IMR-90 (cell line): ENCODE results near the gene LAGE3. TPM values are rescaled to one million over a fixed set of nuclear protein-coding genes. Genes with fewer than 3 reads are reported as not detected.

ENCODE experiments used
- ATAC-seq: fragments of 200-7000 bp; cut with Tn5 transposase; 2 replicates; pipeline ENCODE4 v1.9.1; 2020; ENCODE audit warnings: low read depth, mild to moderate bottlenecking, moderate library complexity
- BruUV-seq: library from RNA; stranded (reverse); fragments of 400-500 nt; replicated peaks from 2 replicates; lab custom pipeline; 2021; lab: Mats Ljungman, UMichigan
- CTCF ChIA-PET: fragments of 300-600 bp; formaldehyde crosslinking; extraction: SDS; loops from one replicate; lab custom pipeline; 2021; ENCODE audit warnings: antibody characterized with exemption; lab: Yijun Ruan, JAX
- POLR2A ChIA-PET: fragments of 300-600 bp; sonication (Branson Sonifier 250); formaldehyde crosslinking; loops from one replicate; lab custom pipeline; 2022; ENCODE audit warnings: antibody characterized with exemption; ENCODE audit not compliant: unreplicated experiment; lab: Charles Lee
- DNase-seq: peaks from one replicate; pipeline ENCODE4 v3.0.0; 2013
- H2AFZ ChIP-seq: replicated peaks from 2 replicates; pipeline ENCODE3; 2013; ENCODE audit warnings: low read length, mild to moderate bottlenecking; ENCODE audit not compliant: poor library complexity
- H2AK5ac ChIP-seq: 2 replicates; pipeline ENCODE4 v1.6.1; 2013; ENCODE audit warnings: low read depth, low read length, inconsistent platforms
- H2AK9ac ChIP-seq: replicated peaks from 2 replicates; pipeline ENCODE3; 2013; ENCODE audit warnings: mild to moderate bottlenecking, low read depth, low read length, moderate library complexity; ENCODE audit not compliant: poor library complexity
- H2BK120ac ChIP-seq: 2 replicates; pipeline ENCODE4 v1.6.1; 2013; ENCODE audit warnings: low read depth, low read length, inconsistent platforms
- H2BK15ac ChIP-seq: 3 replicates; pipeline ENCODE4 v1.6.1; 2013; ENCODE audit warnings: low read depth, low read length, inconsistent platforms
- H2BK20ac ChIP-seq: 2 replicates; pipeline ENCODE4 v1.6.1; 2013; ENCODE audit warnings: low read depth, mild to moderate bottlenecking, inconsistent platforms, low read length, moderate library complexity
- H2BK5ac ChIP-seq: 2 replicates; pipeline ENCODE4 v1.6.1; 2013; ENCODE audit warnings: mild to moderate bottlenecking, low read depth, low read length, inconsistent platforms; ENCODE audit not compliant: poor library complexity, severe bottlenecking
- H3K14ac ChIP-seq: replicated peaks from 2 replicates; pipeline ENCODE4 v1.6.1; 2013; ENCODE audit warnings: low read depth, low read length, inconsistent platforms
- H3K18ac ChIP-seq: 2 replicates; pipeline ENCODE4 v1.6.1; 2013; ENCODE audit warnings: low read depth, low read length, control low read depth
- H3K23ac ChIP-seq: 2 replicates; pipeline ENCODE4 v1.6.1; 2013; ENCODE audit warnings: low read depth, low read length, inconsistent platforms
- H3K27ac ChIP-seq: 2 replicates; pipeline ENCODE4 v1.5.1; 2013; ENCODE audit warnings: mild to moderate bottlenecking, control low read depth, low read length; ENCODE audit not compliant: insufficient read depth
- H3K27me3 ChIP-seq: 2 replicates; pipeline ENCODE4 v1.6.1; 2013; ENCODE audit warnings: low read length; ENCODE audit not compliant: control insufficient read depth, insufficient read depth
- H3K36me3 ChIP-seq: 2 replicates; pipeline ENCODE4 v1.6.1; 2013; ENCODE audit warnings: low read length, mixed read lengths; ENCODE audit not compliant: control insufficient read depth, insufficient read depth
- H3K4ac ChIP-seq: 2 replicates; pipeline ENCODE4 v1.6.1; 2013; ENCODE audit warnings: low read depth, low read length, inconsistent platforms
- H3K4me1 ChIP-seq: 2 replicates; pipeline ENCODE4 v1.6.1; 2013; ENCODE audit warnings: low read length, mixed read lengths; ENCODE audit not compliant: control insufficient read depth, insufficient read depth
- H3K4me2 ChIP-seq: 2 replicates; pipeline ENCODE4 v1.6.1; 2013; ENCODE audit warnings: low read depth, mild to moderate bottlenecking, control low read depth, low read length, moderate library complexity
- H3K4me3 ChIP-seq: 2 replicates; pipeline ENCODE4 v1.5.1; 2013; ENCODE audit warnings: low read depth, mild to moderate bottlenecking, control low read depth, low read length, moderate library complexity; ENCODE audit not compliant: insufficient read depth
- H3K56ac ChIP-seq: 2 replicates; pipeline ENCODE4 v1.6.1; 2013; ENCODE audit warnings: low read length, inconsistent platforms; ENCODE audit not compliant: insufficient read depth; ENCODE audit errors: extremely low read depth
- H3K79me1 ChIP-seq, 2 experiments: 2 replicates each; pipeline ENCODE4 v1.6.1; 2013; ENCODE audit warnings: low read length in 2 of 2, inconsistent platforms in 1 of 2, low read depth in 1 of 2
- H3K9ac ChIP-seq: 2 replicates; pipeline ENCODE4 v1.6.1; 2013; ENCODE audit warnings: low read depth, low read length, control low read depth
- H3K9me1 ChIP-seq: 2 replicates; pipeline ENCODE4 v1.6.1; 2013; ENCODE audit warnings: low read length, inconsistent platforms; ENCODE audit not compliant: insufficient read depth
- H3K9me3 ChIP-seq: 2 replicates; pipeline ENCODE4 v1.6.1; 2013; ENCODE audit warnings: low read length; ENCODE audit not compliant: control insufficient read depth, insufficient read depth
- H4K20me1 ChIP-seq: 2 replicates; pipeline ENCODE4 v1.6.1; 2013; ENCODE audit warnings: low read length, inconsistent platforms; ENCODE audit not compliant: insufficient read depth
- H4K5ac ChIP-seq: 2 replicates; pipeline ENCODE4 v1.6.1; 2013; ENCODE audit warnings: mild to moderate bottlenecking, low read depth, low read length, control low read depth
- H4K8ac ChIP-seq, 2 experiments: 2 replicates each; pipeline ENCODE4 v1.6.1; 2013; ENCODE audit warnings: low read depth in 2 of 2, low read length in 2 of 2, control low read depth in 1 of 2, inconsistent platforms in 1 of 2
- H4K91ac ChIP-seq: 2 replicates; pipeline ENCODE4 v1.6.1; 2013; ENCODE audit warnings: low read depth, low read length, inconsistent platforms; ENCODE audit not compliant: insufficient read depth
- BHLHE40 ChIP-seq: fragments of 150-350 bp; IDR thresholded peaks from 2 replicates; pipeline ENCODE4 v1.6.1; 2016; ENCODE audit warnings: mild to moderate bottlenecking, low read depth, low read length
- CHD1 ChIP-seq: IDR thresholded peaks from 2 replicates; pipeline ENCODE4 v1.6.1; 2012; ENCODE audit warnings: low read depth, low read length, improper control_type of control experiment
- ELK1 ChIP-seq: fragments of 150-350 bp; IDR thresholded peaks from 2 replicates; pipeline ENCODE4 v1.6.1; 2016; ENCODE audit warnings: low read depth, mild to moderate bottlenecking, low read length, moderate library complexity, borderline replicate concordance
- MAFK ChIP-seq: IDR thresholded peaks from 2 replicates; pipeline ENCODE4 v1.6.1; 2012; ENCODE audit warnings: low read depth, low read length, improper control_type of control experiment
- MAZ ChIP-seq: IDR thresholded peaks from 2 replicates; pipeline ENCODE4 v1.6.1; 2012; ENCODE audit warnings: low read depth, mild to moderate bottlenecking, low read length, improper control_type of control experiment, moderate library complexity, borderline replicate concordance
- NFE2L2 ChIP-seq: fragments of 150-350 bp; IDR thresholded peaks from 2 replicates; pipeline ENCODE4 v1.6.1; 2016; ENCODE audit warnings: low read depth, mild to moderate bottlenecking, low read length
- POLR2A ChIP-seq: IDR thresholded peaks from 2 replicates; pipeline ENCODE4 v1.6.1; 2012; ENCODE audit warnings: mild to moderate bottlenecking, low read depth, low read length
- RAD21 ChIP-seq: IDR thresholded peaks from 2 replicates; pipeline ENCODE4 v1.6.1; 2012; ENCODE audit warnings: low read length, improper control_type of control experiment
- RCOR1 ChIP-seq: IDR thresholded peaks from 2 replicates; pipeline ENCODE4 v1.6.1; 2012; ENCODE audit warnings: mild to moderate bottlenecking, low read length, improper control_type of control experiment; ENCODE audit not compliant: insufficient replicate concordance
- RFX5 ChIP-seq: IDR thresholded peaks from 2 replicates; pipeline ENCODE4 v1.8.0; 2012; ENCODE audit warnings: low read depth, mild to moderate bottlenecking, low read length, moderate library complexity
- SMC3 ChIP-seq: fragments of 150-350 bp; IDR thresholded peaks from 2 replicates; pipeline ENCODE4 v1.6.1; 2016; ENCODE audit warnings: low read depth, mild to moderate bottlenecking, antibody characterized with exemption, low read length, moderate library complexity
- WGBS, 2 experiments: methylation state at CpG; one replicate each; pipeline versions ENCODE4 v1.1.5 to v1.1.7; 2013; ENCODE audit warnings: missing lambda C conversion rate in 2 of 2; ENCODE audit not compliant: insufficient read length in 1 of 2; ENCODE audit errors: extremely low coverage in 2 of 2; 5-methylcytosine and 5-hydroxymethylcytosine counted together
- dilution Hi-C: fragments of 300-500 bp; cut with HindIII; formaldehyde crosslinking; loops from one replicate; pipeline ENCODE4 v1.14.3; 2018; ENCODE audit warnings: low sequenced_read_pairs; ENCODE audit not compliant: unreplicated experiment
- in situ Hi-C: fragments of 300-500 bp; cut with MboI; formaldehyde crosslinking; loops from 3 replicates; pipeline ENCODE4 v1.14.3; 2019; ENCODE audit warnings: low sequenced_read_pairs, inconsistent platforms, mixed read lengths
- intact Hi-C: fragments of 100-400 bp; cut with micrococcal nuclease; formaldehyde crosslinking; loops from 2 replicates; pipeline ENCODE4 v1.10.0; 2022
- polyA plus RNA-seq, 3 experiments: library from polyadenylated mRNA; depleted of rRNA; stranded (reverse); fragments of >200 nt; gene quantifications; 2 replicates each; pipeline ENCODE4 v1.2.3, GENCODE V29; 2012; ENCODE audit warnings: low replicate concordance in 1 of 3
- total RNA-seq: library from RNA; depleted of rRNA; stranded (reverse); fragments of >200 nt; gene quantifications from 2 replicates; pipeline ENCODE4 v1.2.3, GENCODE V29; 2012
- TF ChIP-seq, protein P1 (sequence below): fragments of 150-350 bp; IDR thresholded peaks from 2 replicates; pipeline ENCODE4 v1.6.1; 2017; ENCODE audit warnings: mild to moderate bottlenecking, antibody characterized with exemption, low read length, low read depth
- TF ChIP-seq, protein P2 (sequence below): conservative IDR thresholded peaks from 2 replicates; pipeline ENCODE4 v1.5.1; 2012; ENCODE audit warnings: mild to moderate bottlenecking, low read depth, low read length, improper control_type of control experiment

LAGE3 gene
- total and polyA plus RNA-seq, 2 of the 4 experiments (the other 2 are of a cell fraction) = 3.6 to 14.8 TPM

GRCh38 chrX:154506483-154507332 lies 27.6 kb upstream of the LAGE3 start:
- Histone ChIP-seq H3K9ac (no peak overlapping the region), H3K4me2 (no peak overlapping the region), H2AK5ac (no peak overlapping the region), H4K91ac (no peak overlapping the region), H3K4me3 (no peak overlapping the region), H3K18ac (no peak overlapping the region), H3K9me1 (peaks cover 4% of the 10 kb centered on the region; the same call in 1 of the 2 replicates), H2BK120ac (no peak overlapping the region), H3K27ac (no peak overlapping the region), H3K36me3 (peaks cover 10% of the 10 kb centered on the region; the same call in 1 of the 2 replicates), H2AFZ (peak overlapping the region; percentile 21), H3K56ac (no peak overlapping the region), H4K5ac (no peak overlapping the region), H4K20me1 (no peaks in the 10 kb centered on the region), H3K79me1 (no peaks in the 10 kb centered on the region; a peak in 1 of 4 replicates), H2BK15ac (no peak overlapping the region), H3K4me1 (peaks cover 2% of the 10 kb centered on the region; the same call in 1 of the 2 replicates), H3K14ac (no peak overlapping the region), H2BK20ac (no peak overlapping the region), H3K4ac (no peak overlapping the region), H2AK9ac (no peak overlapping the region), H3K27me3 (no peaks in the 10 kb centered on the region), H3K23ac (no peak overlapping the region), H2BK5ac (no peak overlapping the region), H3K9me3 (peaks cover 5% of the 10 kb centered on the region; the same call in 1 of the 2 replicates), H4K8ac (no peak overlapping the region)
- 97% methylated on average over 9 of the region's 37 CpGs; no CpG with 5 or more reads in 1 of the 2 experiments for WGBS, 2 experiments
- DNase-seq (no peak), ATAC-seq (no peak)
- BruUV-seq = no TSS peak
- intact Hi-C loops = no loop called here
- dilution Hi-C loops = no loop called here
- TF ChIP-seq, protein P1, sequence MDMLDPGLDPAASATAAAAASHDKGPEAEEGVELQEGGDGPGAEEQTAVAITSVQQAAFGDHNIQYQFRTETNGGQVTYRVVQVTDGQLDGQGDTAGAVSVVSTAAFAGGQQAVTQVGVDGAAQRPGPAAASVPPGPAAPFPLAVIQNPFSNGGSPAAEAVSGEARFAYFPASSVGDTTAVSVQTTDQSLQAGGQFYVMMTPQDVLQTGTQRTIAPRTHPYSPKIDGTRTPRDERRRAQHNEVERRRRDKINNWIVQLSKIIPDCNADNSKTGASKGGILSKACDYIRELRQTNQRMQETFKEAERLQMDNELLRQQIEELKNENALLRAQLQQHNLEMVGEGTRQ = no peak
- TF ChIP-seq POLR2A (no peak), RAD21 (no peak), RFX5 (no peak), BHLHE40 (no peak), ELK1 (no peak), SMC3 (no peak), NFE2L2 (no peak), MAZ (no peak), RCOR1 (no peak), CHD1 (no peak), MAFK (no peak)
- TF ChIP-seq, protein P2, sequence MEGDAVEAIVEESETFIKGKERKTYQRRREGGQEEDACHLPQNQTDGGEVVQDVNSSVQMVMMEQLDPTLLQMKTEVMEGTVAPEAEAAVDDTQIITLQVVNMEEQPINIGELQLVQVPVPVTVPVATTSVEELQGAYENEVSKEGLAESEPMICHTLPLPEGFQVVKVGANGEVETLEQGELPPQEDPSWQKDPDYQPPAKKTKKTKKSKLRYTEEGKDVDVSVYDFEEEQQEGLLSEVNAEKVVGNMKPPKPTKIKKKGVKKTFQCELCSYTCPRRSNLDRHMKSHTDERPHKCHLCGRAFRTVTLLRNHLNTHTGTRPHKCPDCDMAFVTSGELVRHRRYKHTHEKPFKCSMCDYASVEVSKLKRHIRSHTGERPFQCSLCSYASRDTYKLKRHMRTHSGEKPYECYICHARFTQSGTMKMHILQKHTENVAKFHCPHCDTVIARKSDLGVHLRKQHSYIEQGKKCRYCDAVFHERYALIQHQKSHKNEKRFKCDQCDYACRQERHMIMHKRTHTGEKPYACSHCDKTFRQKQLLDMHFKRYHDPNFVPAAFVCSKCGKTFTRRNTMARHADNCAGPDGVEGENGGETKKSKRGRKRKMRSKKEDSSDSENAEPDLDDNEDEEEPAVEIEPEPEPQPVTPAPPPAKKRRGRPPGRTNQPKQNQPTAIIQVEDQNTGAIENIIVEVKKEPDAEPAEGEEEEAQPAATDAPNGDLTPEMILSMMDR = no peak
- ChIA-PET POLR2A (no interaction called here), CTCF (no interaction called here)
- in situ Hi-C loops = no loop called here
